Measurements from ENCODE around the gene MYF6.

DNA sequence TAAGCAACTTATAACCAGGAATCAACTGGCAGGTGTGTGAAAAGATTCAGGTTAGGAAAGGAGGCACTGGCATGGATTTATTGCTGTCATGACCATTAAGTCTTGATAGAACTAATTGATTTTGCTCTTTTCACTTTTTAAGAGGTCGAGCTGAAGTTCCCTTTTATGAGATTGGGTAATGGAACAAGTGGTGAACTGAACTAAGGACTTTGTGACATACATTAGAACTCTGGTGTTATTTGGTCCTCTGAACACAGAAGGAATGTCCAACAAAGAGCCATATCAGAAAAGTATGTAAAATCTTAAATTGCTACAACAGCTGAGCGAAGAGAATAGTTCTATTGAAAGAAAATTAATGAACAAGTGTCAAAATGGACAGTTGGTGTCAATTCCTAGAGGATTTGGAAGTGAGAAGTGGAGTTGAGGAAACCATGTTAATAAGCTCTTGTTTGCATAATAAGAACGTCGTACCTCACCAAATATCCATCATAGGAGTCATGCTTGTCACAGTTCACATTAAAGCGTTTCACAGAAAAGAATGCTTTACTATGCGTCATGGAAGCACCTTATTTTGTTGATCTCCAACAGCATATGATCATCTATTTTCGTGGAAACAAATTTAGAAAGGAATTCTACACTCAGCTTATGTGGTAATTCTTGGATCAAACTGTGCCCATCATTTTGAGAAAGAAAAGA lies 8.4 kb upstream of the MYF6 start:
- TF ChIP-seq, protein P1, sequence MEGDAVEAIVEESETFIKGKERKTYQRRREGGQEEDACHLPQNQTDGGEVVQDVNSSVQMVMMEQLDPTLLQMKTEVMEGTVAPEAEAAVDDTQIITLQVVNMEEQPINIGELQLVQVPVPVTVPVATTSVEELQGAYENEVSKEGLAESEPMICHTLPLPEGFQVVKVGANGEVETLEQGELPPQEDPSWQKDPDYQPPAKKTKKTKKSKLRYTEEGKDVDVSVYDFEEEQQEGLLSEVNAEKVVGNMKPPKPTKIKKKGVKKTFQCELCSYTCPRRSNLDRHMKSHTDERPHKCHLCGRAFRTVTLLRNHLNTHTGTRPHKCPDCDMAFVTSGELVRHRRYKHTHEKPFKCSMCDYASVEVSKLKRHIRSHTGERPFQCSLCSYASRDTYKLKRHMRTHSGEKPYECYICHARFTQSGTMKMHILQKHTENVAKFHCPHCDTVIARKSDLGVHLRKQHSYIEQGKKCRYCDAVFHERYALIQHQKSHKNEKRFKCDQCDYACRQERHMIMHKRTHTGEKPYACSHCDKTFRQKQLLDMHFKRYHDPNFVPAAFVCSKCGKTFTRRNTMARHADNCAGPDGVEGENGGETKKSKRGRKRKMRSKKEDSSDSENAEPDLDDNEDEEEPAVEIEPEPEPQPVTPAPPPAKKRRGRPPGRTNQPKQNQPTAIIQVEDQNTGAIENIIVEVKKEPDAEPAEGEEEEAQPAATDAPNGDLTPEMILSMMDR (conservative IDR thresholded peaks at IDR 0.05 in 1 of 2, IDR thresholded peaks at IDR 0.05 in 1 of 2; ENCODE audit: extremely low read depth in 1 of 2, insufficient read depth in 1 of 2, low read depth in 1 of 2, low read length in 2 of 2) = no peak
- no peak for TF ChIP-seq EZH2 (IDR thresholded peaks at IDR 0.05; ENCODE audit: borderline replicate concordance, low read length)
